Esophagus muscularis mucosa (tissue), 4 donors: ENCODE results near the gene APOL6. TPM values are rescaled to one million over a fixed set of nuclear protein-coding genes. Genes with fewer than 3 reads are reported as not detected.
A peak's percentile ranks its signal among the peaks of the same experiment; 100 is the strongest.

ENCODE experiments used
- DNase-seq: peaks from one replicate; pipeline ENCODE4 v3.0.0-alpha.2; 2017; ENCODE audit errors: extremely low spot score
- H3K27ac ChIP-seq, 4 donors: fragments of 200-600 bp; sonication (generic); replicated peaks in 1 of 4; 1 replicate in 3 of 4; 2 replicates in 1 of 4; pipeline ENCODE4 v1.5.1; 2016 to 2019; ENCODE audit warnings: mild to moderate bottlenecking in 1 of 4
- H3K27me3 ChIP-seq, 4 donors: fragments of 200-600 bp; sonication (generic); one replicate each; pipeline versions ENCODE4 v1.5.1 to v1.6.0; 2016 to 2019
- H3K36me3 ChIP-seq, 4 donors: fragments of 200-600 bp; sonication (generic); one replicate each; pipeline ENCODE4 v1.5.1; 2016 to 2019
- H3K4me1 ChIP-seq, 4 donors: fragments of 200-600 bp; sonication (generic); one replicate each; pipeline ENCODE4 v1.5.1; 2016 to 2019
- H3K4me3 ChIP-seq, 4 donors: fragments of 200-600 bp; sonication (generic); 1 replicate in 2 of 4; 2 replicates in 2 of 4; pipeline ENCODE4 v1.5.1; 2016 to 2019; ENCODE audit warnings: mild to moderate bottlenecking in 4 of 4, moderate library complexity in 1 of 4
- H3K9me3 ChIP-seq, 4 donors: fragments of 200-600 bp; sonication (generic); 1 replicate in 3 of 4; 2 replicates in 1 of 4; pipeline ENCODE4 v1.5.1; 2016 to 2019
- EP300 ChIP-seq: sonication (generic); formaldehyde crosslinking; IDR thresholded peaks from one replicate; pipeline ENCODE4 v1.6.1; 2017; ENCODE audit warnings: antibody characterized with exemption
- POLR2A ChIP-seq: fragments of 450-650 bp; IDR thresholded peaks from one replicate; pipeline ENCODE4 v1.6.1; 2017; ENCODE audit warnings: antibody characterized with exemption, moderate library complexity, mild to moderate bottlenecking, low read depth
- POLR2AphosphoS5 ChIP-seq, 2 donors: sonication (generic); formaldehyde crosslinking; IDR thresholded peaks; one replicate each; pipeline ENCODE4 v1.6.1; 2017; ENCODE audit warnings: antibody characterized with exemption in 2 of 2
- WGBS: methylation state at CpG from one replicate; pipeline ENCODE4 v1.1.5; 2018; 5-methylcytosine and 5-hydroxymethylcytosine counted together
- intact Hi-C: fragments of 100-400 bp; cut with DNase I; formaldehyde crosslinking; loops from one replicate; pipeline ENCODE4 v1.15.1; 2023
- total RNA-seq, 4 donors: library from RNA; depleted of rRNA; stranded (reverse); fragments of >200 nt; gene quantifications; one replicate each; pipeline versions ENCODE4 v1.1.0 to v1.2.1, GENCODE V29; 2016
- TF ChIP-seq, protein P1 (sequence below), 3 experiments: fragments of 200-600 bp in 2 of 3; fragments of 450-650 bp in 1 of 3; sonication (generic) in 2 of 3; IDR thresholded peaks; one replicate each; pipeline ENCODE4 v1.5.1; 2017 to 2019; ENCODE audit warnings: antibody characterized with exemption in 3 of 3, mild to moderate bottlenecking in 2 of 3, moderate library complexity in 1 of 3

The APOL6 gene
- total RNA-seq, 4 donors from 2014 or later = 10.1 to 21.0 (median 12.1) TPM

DNA sequence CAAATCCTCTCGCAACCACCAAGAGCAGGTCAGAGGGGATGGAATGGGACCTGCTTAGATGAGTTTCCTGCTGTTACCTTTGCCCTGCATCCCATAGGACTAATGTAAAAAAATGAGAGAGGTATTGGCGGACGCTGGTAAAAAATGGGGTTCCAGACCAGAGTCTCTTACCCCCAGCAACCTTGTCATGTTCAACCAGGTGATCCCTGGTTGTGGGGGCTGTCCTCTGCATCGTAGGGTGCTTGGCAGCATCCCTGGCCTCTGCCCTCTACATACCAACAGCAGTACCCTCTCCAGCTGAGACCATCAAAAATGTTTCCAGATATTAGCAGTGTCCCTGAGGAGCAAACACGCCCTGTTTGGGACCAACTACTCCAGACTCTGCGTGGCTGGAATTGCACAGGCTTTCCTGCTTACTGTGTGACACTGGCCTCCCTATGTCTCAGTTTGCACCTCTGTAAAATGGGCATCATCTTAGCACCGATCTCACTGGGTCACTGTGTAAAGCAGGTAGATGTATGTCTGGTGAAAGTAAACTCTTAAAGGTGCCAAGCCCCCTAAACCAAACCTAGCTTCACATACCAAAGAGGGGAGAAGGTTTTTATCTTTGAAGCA, 1.5 kb downstream of the APOL6 start:
- peaks cover 21 to 46% (median 45%) of the 10 kb centered on the region in 4 donors for H3K4me1 ChIP-seq
- intact Hi-C loops = no loop called here
- peak overlapping the region; percentile 55 to 89 (median 76) for H3K4me3 ChIP-seq
- no peak for DNase-seq
- WGBS = 85% methylated on average over 7 of the region's 7 CpGs
- no peaks in the 10 kb centered on the region for H3K36me3 ChIP-seq
- H3K27ac ChIP-seq = peak overlapping the region in 3 of 4 donors; percentile 3 to 87 (median 83)
- TF ChIP-seq EP300 = no peak
- TF ChIP-seq, protein P1, sequence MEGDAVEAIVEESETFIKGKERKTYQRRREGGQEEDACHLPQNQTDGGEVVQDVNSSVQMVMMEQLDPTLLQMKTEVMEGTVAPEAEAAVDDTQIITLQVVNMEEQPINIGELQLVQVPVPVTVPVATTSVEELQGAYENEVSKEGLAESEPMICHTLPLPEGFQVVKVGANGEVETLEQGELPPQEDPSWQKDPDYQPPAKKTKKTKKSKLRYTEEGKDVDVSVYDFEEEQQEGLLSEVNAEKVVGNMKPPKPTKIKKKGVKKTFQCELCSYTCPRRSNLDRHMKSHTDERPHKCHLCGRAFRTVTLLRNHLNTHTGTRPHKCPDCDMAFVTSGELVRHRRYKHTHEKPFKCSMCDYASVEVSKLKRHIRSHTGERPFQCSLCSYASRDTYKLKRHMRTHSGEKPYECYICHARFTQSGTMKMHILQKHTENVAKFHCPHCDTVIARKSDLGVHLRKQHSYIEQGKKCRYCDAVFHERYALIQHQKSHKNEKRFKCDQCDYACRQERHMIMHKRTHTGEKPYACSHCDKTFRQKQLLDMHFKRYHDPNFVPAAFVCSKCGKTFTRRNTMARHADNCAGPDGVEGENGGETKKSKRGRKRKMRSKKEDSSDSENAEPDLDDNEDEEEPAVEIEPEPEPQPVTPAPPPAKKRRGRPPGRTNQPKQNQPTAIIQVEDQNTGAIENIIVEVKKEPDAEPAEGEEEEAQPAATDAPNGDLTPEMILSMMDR (IDR thresholded peaks at IDR 0.05) = no peak
- TF ChIP-seq POLR2AphosphoS5 (IDR thresholded peaks at IDR 0.05) = no peak
- TF ChIP-seq POLR2A = no peak
- H3K27me3 ChIP-seq = no peaks in the 10 kb centered on the region
- H3K9me3 ChIP-seq = no peaks in the 10 kb centered on the region

DNA sequence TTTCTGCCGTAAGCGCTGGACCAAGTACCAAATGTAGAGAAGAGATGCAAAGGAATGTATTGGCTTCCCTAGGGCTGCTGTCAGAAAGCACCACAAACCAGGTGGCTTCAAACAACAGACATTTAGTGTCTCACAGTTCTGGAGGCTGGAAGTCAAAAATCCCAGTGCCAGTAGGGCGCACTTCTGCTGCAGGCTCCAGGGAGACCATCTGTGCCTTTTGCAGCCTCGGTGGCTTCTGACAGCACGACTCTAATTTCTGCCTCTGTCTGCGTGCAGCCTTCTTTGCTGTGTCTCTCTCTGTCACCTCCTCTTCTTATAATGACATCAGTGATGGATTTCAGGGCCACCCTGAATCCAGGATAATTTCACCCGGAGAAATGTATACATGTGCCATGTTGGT, 2.8 kb downstream of the APOL6 start:
- Histone ChIP-seq H3K9me3 (no peaks in the 10 kb centered on the region), H3K27ac (no peak overlapping the region), H3K27me3 (no peaks in the 10 kb centered on the region), H3K4me3 (no peak overlapping the region), H3K36me3 (peaks cover 0 to under 1% (median 0%) of the 10 kb centered on the region in 4 donors), H3K4me1 (peaks cover 21 to 46% (median 43%) of the 10 kb centered on the region in 4 donors)
- no peak for TF ChIP-seq POLR2A
- 98% methylated on average over 7 of the region's 7 CpGs for WGBS
- peak; percentile 42 for DNase-seq
- intact Hi-C loops = no loop called here

DNA sequence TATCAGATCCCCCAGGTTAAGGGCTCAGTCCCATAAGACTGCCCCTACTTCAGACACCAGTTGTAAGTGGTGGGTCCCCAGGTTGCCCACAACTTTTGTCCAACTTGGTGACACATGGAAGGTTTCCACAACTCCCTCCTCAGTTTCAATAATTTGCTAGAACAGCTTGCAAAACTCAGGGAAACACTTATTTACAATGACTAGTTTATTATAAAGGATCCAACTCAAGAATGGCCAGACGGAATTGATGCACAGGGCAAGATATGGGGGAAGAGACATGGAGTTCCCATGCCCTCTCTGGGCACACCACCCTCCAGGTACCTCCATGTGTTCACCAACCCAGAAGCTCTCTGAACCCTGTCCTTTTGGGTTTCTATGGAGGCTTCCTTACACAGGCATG, 5.6 kb downstream of the APOL6 start:
- peaks cover 18 to 28% (median 23%) of the 10 kb centered on the region in 4 donors for H3K36me3 ChIP-seq
- DNase-seq = peak; percentile 64
- no peak overlapping the region for H3K27ac ChIP-seq
- TF ChIP-seq POLR2AphosphoS5 (IDR thresholded peaks at IDR 0.05) = no peak
- TF ChIP-seq EP300 = no peak
- no peaks in the 10 kb centered on the region for H3K27me3 ChIP-seq
- WGBS = 81% methylated on average over 1 of the region's 1 CpG
- peaks cover 3 to 25% (median 24%) of the 10 kb centered on the region in 4 donors for H3K4me1 ChIP-seq
- intact Hi-C loops = no loop called here
- H3K9me3 ChIP-seq = no peaks in the 10 kb centered on the region
- no peak overlapping the region for H3K4me3 ChIP-seq

DNA sequence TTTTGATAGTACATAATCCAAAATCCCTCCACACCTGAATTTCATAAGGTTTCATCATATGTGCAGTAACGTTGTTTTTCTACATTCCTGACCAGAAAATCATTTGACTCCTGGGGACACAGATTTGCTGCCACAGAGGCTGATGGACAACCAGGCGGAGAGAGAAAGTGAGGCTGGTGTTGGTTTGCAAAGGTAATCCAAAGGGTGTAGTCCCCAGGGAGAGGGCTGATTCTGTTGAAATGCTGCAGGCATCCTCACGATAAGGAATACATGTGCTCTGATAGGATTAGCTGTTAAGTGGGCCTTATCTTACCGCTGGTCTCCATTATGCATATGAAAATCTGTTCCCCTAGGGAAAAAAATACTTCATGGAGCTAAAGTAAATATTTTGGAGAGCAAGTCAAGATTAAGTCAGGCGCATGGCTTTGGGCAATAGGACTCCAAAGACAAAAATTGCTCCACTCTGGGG, 8.1 kb downstream of the APOL6 start:
- Histone ChIP-seq H3K36me3 (peaks cover 36 to 49% (median 39%) of the 10 kb centered on the region in 4 donors), H3K27ac (no peak overlapping the region), H3K27me3 (no peaks in the 10 kb centered on the region), H3K4me3 (no peak overlapping the region), H3K4me1 (peaks cover 0 to under 1% (median 0%) of the 10 kb centered on the region in 4 donors), H3K9me3 (no peaks in the 10 kb centered on the region)
- intact Hi-C loops = no loop called here
- peak; percentile 34 for DNase-seq
- WGBS = 94% methylated on average over 5 of the region's 5 CpGs
- TF ChIP-seq, protein P1 (IDR thresholded peaks at IDR 0.05) = no peak
- no peak for TF ChIP-seq POLR2AphosphoS5 (IDR thresholded peaks at IDR 0.05)
- TF ChIP-seq POLR2A = no peak
- no peak for TF ChIP-seq EP300

DNA sequence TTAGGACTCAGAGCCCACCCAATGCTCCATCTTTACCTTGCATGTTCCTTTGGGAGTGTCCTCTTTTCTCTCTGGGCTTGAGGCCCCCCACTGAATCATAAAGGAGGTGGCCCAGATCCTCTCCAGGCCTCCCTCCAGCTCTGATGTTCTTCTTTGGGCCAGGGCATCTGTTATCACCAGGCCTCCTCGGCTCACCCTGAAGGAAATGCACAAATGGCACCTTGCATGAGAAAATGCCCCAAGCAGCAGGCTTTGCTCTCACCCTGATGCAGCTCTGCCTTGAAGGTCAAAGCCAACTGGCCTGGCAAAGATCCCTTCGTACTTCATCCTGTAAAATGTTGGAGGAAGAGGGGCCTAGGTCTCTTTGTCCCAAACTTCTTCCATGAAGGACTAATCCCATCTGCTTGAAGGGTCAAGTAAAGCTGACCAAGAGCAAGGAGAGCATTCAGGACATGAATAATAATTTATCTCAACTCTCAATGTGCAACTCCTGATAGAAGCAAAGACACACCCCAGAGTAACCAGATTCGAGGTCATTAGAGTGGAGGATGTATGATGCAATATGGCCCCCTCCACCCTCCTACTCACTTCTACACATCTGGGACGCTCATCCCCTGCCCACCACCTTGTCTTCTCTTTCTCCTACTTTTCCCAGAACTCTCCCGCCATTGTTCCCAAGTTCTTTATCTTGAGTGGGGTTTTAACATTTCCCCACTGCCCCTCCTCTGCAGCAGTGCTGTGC, 9.5 kb downstream of the APOL6 start:
- intact Hi-C loops = no loop called here
- H3K27me3 ChIP-seq = no peaks in the 10 kb centered on the region
- H3K9me3 ChIP-seq = no peaks in the 10 kb centered on the region
- peaks cover 0 to 12% (median 4%) of the 10 kb centered on the region in 4 donors for H3K4me1 ChIP-seq
- WGBS = 75% methylated on average over 5 of the region's 5 CpGs
- H3K27ac ChIP-seq = no peak overlapping the region
- no peak overlapping the region for H3K4me3 ChIP-seq
- DNase-seq = no peak
- H3K36me3 ChIP-seq = peaks cover 36 to 49% (median 39%) of the 10 kb centered on the region in 4 donors
- TF ChIP-seq POLR2A (no peak), EP300 (no peak), POLR2AphosphoS5 (IDR thresholded peaks at IDR 0.05) (no peak)
- TF ChIP-seq, protein P1 (IDR thresholded peaks at IDR 0.05) = no peak
